CD4-positive, alpha-beta T cell treated with Interleukin-6 for 4 hours (primary cell): ENCODE results near the gene TAGLN2.

Experiments used
- DNase-seq: peaks from one replicate; pipeline ENCODE4 v3.0.0-alpha.2; 2020; ENCODE audit warnings: mixed read lengths

TAGLN2 gene

GRCh38 chr1:159935305-159935704 is 10.0 kb upstream of the TAGLN2 start:
- DNase-seq, result no peak

GRCh38 chr1:159934136-159935039 is 9.1 kb upstream of the TAGLN2 start:
- no peak for DNase-seq

GRCh38 chr1:159933347-159933746 is 8.0 kb upstream of the TAGLN2 start:
- DNase-seq, result no peak

GRCh38 chr1:159932296-159933285 is 7.3 kb upstream of the TAGLN2 start:
- DNase-seq, result no peak

- no peak for DNase-seq
Observed at GRCh38 chr1:159931795-159932173, 6.5 kb upstream of the TAGLN2 start.

- DNase-seq, result no peak
Observed at GRCh38 chr1:159931101-159931794, 5.9 kb upstream of the TAGLN2 start.

- DNase-seq, result no peak
Observed at GRCh38 chr1:159930634-159931033, 5.3 kb upstream of the TAGLN2 start.

- no peak for DNase-seq
Observed at GRCh38 chr1:159930216-159930615, 4.9 kb upstream of the TAGLN2 start.

GRCh38 chr1:159929155-159930051 is 4.1 kb upstream of the TAGLN2 start:
- DNase-seq, result no peak

- no peak for DNase-seq
Observed at GRCh38 chr1:159928491-159929050, 3.3 kb upstream of the TAGLN2 start.

GRCh38 chr1:159927849-159928431 is 2.6 kb upstream of the TAGLN2 start:
- no peak for DNase-seq

- DNase-seq, result no peak
Observed at GRCh38 chr1:159927211-159927848, 2.0 kb upstream of the TAGLN2 start.

GRCh38 chr1:159925719-159926078 is 392 bp upstream of the TAGLN2 start:
- DNase-seq, result no peak

- DNase-seq, result peak; percentile 64
Observed at GRCh38 chr1:159924025-159924790, 1.1 kb downstream of the TAGLN2 start.

GRCh38 chr1:159923203-159924024 is 1.9 kb downstream of the TAGLN2 start:
- DNase-seq, result peak; percentile 84

GRCh38 chr1:159922511-159923202 is 2.6 kb downstream of the TAGLN2 start:
- DNase-seq, result no peak

GRCh38 chr1:159921700-159922504 is 3.4 kb downstream of the TAGLN2 start:
- DNase-seq, result peak; percentile 26
